ENCODE measurements around the gene STARD8. TPM values are rescaled to one million over a fixed set of nuclear protein-coding genes. Genes with fewer than 3 reads are reported as not detected.

Gene STARD8
- total and polyA plus RNA-seq, 2 donors from 2014 or later: 12.7 to 23.4 TPM

- Histone ChIP-seq H3K36me3 (ENCODE audit: control insufficient read depth in 2 of 3, insufficient read depth in 3 of 3, low read length in 3 of 3) (no peaks in the 10 kb centered on the region), H3K4me3 (ENCODE audit: low read length in 3 of 3) (peak overlapping the region in 1 of 3 donors; percentile 39), H3K9me3 (ENCODE audit: control insufficient read depth in 2 of 3, insufficient read depth in 1 of 3, low read length in 3 of 3) (no peaks in the 10 kb centered on the region), H3K27ac (ENCODE audit: low read depth in 2 of 2, low read length in 2 of 2) (no peak overlapping the region), H3K27me3 (ENCODE audit: control insufficient read depth, insufficient read depth, low read length) (no peaks in the 10 kb centered on the region), H3K9ac (ENCODE audit: low read length in 3 of 3) (no peak overlapping the region), H3K4me1 (ENCODE audit: control insufficient read depth in 2 of 3, insufficient read depth in 2 of 3, low read depth in 1 of 3, low read length in 3 of 3) (peaks cover 0 to 8% (median 5%) of the 10 kb centered on the region in 3 donors)
- intact Hi-C loops (cut with DNase I): no loop called here
- no peak for FAIRE-seq
- DNase-seq: no peak
- TF ChIP-seq, protein P1, sequence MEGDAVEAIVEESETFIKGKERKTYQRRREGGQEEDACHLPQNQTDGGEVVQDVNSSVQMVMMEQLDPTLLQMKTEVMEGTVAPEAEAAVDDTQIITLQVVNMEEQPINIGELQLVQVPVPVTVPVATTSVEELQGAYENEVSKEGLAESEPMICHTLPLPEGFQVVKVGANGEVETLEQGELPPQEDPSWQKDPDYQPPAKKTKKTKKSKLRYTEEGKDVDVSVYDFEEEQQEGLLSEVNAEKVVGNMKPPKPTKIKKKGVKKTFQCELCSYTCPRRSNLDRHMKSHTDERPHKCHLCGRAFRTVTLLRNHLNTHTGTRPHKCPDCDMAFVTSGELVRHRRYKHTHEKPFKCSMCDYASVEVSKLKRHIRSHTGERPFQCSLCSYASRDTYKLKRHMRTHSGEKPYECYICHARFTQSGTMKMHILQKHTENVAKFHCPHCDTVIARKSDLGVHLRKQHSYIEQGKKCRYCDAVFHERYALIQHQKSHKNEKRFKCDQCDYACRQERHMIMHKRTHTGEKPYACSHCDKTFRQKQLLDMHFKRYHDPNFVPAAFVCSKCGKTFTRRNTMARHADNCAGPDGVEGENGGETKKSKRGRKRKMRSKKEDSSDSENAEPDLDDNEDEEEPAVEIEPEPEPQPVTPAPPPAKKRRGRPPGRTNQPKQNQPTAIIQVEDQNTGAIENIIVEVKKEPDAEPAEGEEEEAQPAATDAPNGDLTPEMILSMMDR (IDR thresholded peaks at IDR 0.05; ENCODE audit: borderline replicate concordance, extremely low read depth, insufficient read depth): no peak
These were observed 45.2 kb downstream of the STARD8 start for GRCh38 chrX:68692651-68693050.

DNA sequence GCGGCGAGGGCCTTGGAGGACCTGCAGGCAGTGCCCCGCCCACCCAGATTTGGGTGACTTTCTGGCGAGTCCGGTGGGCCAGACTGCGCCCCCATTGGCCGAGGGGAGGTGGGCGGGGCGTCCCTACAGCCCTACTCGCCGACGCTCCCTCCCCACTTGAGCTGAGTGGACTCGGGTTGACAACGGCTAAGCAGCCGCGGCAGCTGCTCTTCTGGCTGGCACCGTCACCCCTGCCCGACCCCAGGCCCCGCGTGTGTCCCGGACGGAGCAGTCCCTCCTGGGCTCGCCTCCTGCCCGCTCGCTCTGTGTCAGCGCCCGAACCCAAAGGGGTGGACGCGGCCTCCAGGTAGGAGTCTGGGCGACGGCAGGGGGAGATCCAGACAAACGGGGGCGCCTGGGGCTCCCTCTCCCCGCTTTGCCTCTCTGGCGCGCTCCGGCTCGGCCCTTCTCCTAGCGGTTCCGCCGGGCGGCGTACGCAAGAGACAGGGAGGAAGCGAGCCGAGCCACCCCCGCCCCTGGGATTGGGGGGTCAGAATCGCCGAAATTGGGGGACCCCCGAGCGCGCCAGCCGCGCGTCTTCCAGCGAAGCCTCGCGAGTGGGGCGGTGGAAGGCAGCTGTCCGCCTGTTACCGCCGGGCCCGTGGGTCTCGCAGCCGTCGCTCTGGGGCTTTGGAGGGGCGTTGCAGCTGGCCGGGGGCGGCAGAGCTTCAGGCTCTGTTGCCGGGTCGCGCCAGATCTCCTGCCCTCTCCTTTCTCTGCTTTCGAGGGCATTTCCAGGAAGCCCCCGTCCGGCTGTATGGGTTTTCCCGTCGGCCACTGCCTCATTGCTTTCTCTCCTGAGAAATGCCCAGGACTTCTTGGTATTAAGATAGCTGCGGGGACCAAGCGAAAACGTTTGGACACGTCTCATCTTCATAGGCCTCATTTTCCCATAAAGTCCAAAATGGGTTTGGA lies 46.3 kb downstream of the STARD8 start:
- no peaks in the 10 kb centered on the region for H3K36me3 ChIP-seq (ENCODE audit: control insufficient read depth in 2 of 3, insufficient read depth in 3 of 3, low read length in 3 of 3)
- intact Hi-C loops (cut with DNase I): no loop called here
- H3K27ac ChIP-seq (ENCODE audit: low read depth in 2 of 2, low read length in 2 of 2): peak overlapping the region; percentile 82 to 85
- peak overlapping the region; percentile 46 to 80 (median 75) for H3K4me3 ChIP-seq (ENCODE audit: low read length in 3 of 3)
- peak; percentile 75 to 94 (median 83) for DNase-seq
- H3K27me3 ChIP-seq (ENCODE audit: control insufficient read depth, insufficient read depth, low read length): no peaks in the 10 kb centered on the region
- peaks cover 0 to 19% (median 14%) of the 10 kb centered on the region in 3 donors for H3K4me1 ChIP-seq (ENCODE audit: control insufficient read depth in 2 of 3, insufficient read depth in 2 of 3, low read depth in 1 of 3, low read length in 3 of 3)
- H3K9ac ChIP-seq (ENCODE audit: low read length in 3 of 3): peak overlapping the region; percentile 35 to 85 (median 55)
- TF ChIP-seq, protein P1 (IDR thresholded peaks at IDR 0.05; ENCODE audit: borderline replicate concordance, extremely low read depth, insufficient read depth): no peak
- H3K9me3 ChIP-seq (ENCODE audit: control insufficient read depth in 2 of 3, insufficient read depth in 1 of 3, low read length in 3 of 3): no peaks in the 10 kb centered on the region
- FAIRE-seq: peak; percentile 8

- peak overlapping the region; percentile 35 to 85 (median 55) for H3K9ac ChIP-seq (ENCODE audit: low read length in 3 of 3)
- DNase-seq (peak in 1 of 5 donors; percentile 5), FAIRE-seq (no peak)
- H3K27me3 ChIP-seq (ENCODE audit: control insufficient read depth, insufficient read depth, low read length): no peaks in the 10 kb centered on the region
- peak overlapping the region; percentile 46 to 80 (median 75) for H3K4me3 ChIP-seq (ENCODE audit: low read length in 3 of 3)
- H3K4me1 ChIP-seq (ENCODE audit: control insufficient read depth in 2 of 3, insufficient read depth in 2 of 3, low read depth in 1 of 3, low read length in 3 of 3): peaks cover 0 to 24% (median 18%) of the 10 kb centered on the region in 3 donors
- no peaks in the 10 kb centered on the region for H3K36me3 ChIP-seq (ENCODE audit: control insufficient read depth in 2 of 3, insufficient read depth in 3 of 3, low read length in 3 of 3)
- no peaks in the 10 kb centered on the region for H3K9me3 ChIP-seq (ENCODE audit: control insufficient read depth in 2 of 3, insufficient read depth in 1 of 3, low read length in 3 of 3)
- peak overlapping the region; percentile 82 to 85 for H3K27ac ChIP-seq (ENCODE audit: low read depth in 2 of 2, low read length in 2 of 2)
- intact Hi-C loops (cut with DNase I): no loop called here
- TF ChIP-seq, protein P1 (IDR thresholded peaks at IDR 0.05; ENCODE audit: borderline replicate concordance, extremely low read depth, insufficient read depth): no peak
These were observed 47.2 kb downstream of the STARD8 start for GRCh38 chrX:68694435-68695205.

All from kidney (tissue), 14 donors.